K562 (cell line): ENCODE data around the gene CARD11. TPM values are rescaled to one million over a fixed set of nuclear protein-coding genes. Genes with fewer than 3 reads are reported as not detected.

Source experiments
- ARID2 ChIP-seq: fragments of 450-650 bp; IDR thresholded peaks from 2 replicates; pipeline ENCODE4 v1.6.1; 2017; ENCODE audit warnings: antibody characterized with exemption, mild to moderate bottlenecking
- CC2D1A ChIP-seq: fragments of 450-650 bp; IDR thresholded peaks from 2 replicates; pipeline ENCODE4 v1.6.1; 2017; ENCODE audit warnings: mild to moderate bottlenecking
- CLOCK ChIP-seq: fragments of 250-450 bp; sonication (Bioruptor Pico); IDR thresholded peaks from 2 replicates; pipeline ENCODE4 v1.4.0; 2020; ENCODE audit warnings: mild to moderate bottlenecking, moderate library complexity, borderline replicate concordance
- COPS2 ChIP-seq: fragments of 450-650 bp; conservative IDR thresholded peaks from 2 replicates; pipeline ENCODE4 v1.6.1; 2016; ENCODE audit warnings: mild to moderate bottlenecking, moderate library complexity
- DEAF1 ChIP-seq: fragments of 450-650 bp; formaldehyde crosslinking; IDR thresholded peaks from 2 replicates; pipeline ENCODE4 v1.4.0; 2020; ENCODE audit warnings: mild to moderate bottlenecking, moderate library complexity
- GTF2F1 ChIP-seq: IDR thresholded peaks from 2 replicates; pipeline ENCODE4 v1.6.1; 2011; ENCODE audit warnings: low read depth, low read length, improper control_type of control experiment
- HMBOX1 ChIP-seq: sonication (generic); IDR thresholded peaks from 2 replicates; pipeline ENCODE4 v1.6.1; 2016
- JUNB ChIP-seq: fragments of 450-650 bp; formaldehyde crosslinking; conservative IDR thresholded peaks from 2 replicates; pipeline ENCODE4 v1.4.0; 2020; ENCODE audit warnings: mild to moderate bottlenecking
- KLF16 ChIP-seq: IDR thresholded peaks from 2 replicates; pipeline ENCODE4 v1.6.1; 2016; ENCODE audit warnings: antibody characterized with exemption
- POU5F1 ChIP-seq: fragments of 150-350 bp; IDR thresholded peaks from 2 replicates; pipeline ENCODE4 v1.6.1; 2014; ENCODE audit warnings: borderline replicate concordance, low read length, low read depth, mild to moderate bottlenecking; ENCODE audit not compliant: partially characterized antibody
- RB1 ChIP-seq: fragments of 450-650 bp; IDR thresholded peaks from 2 replicates; pipeline ENCODE4 v1.6.1; 2017; ENCODE audit warnings: low read depth, mild to moderate bottlenecking
- RCOR1 ChIP-seq, 2 experiments: IDR thresholded peaks; 2 replicates each; pipeline ENCODE4 v1.6.1; 2012; ENCODE audit warnings: low read depth in 2 of 2, low read length in 2 of 2, borderline replicate concordance in 1 of 2, improper control_type of control experiment in 1 of 2
- SMC3 ChIP-seq: conservative IDR thresholded peaks from 2 replicates; pipeline ENCODE4 v1.6.1; 2011; ENCODE audit warnings: low read depth, low read length, improper control_type of control experiment; ENCODE audit not compliant: insufficient read depth
- ZBTB7A ChIP-seq: IDR thresholded peaks from 2 replicates; pipeline ENCODE4 v1.6.1; 2011; ENCODE audit warnings: low read depth, mild to moderate bottlenecking, low read length, moderate library complexity, borderline replicate concordance; ENCODE audit not compliant: control insufficient read depth
- ZNF24 ChIP-seq: fragments of 450-650 bp; IDR thresholded peaks from 2 replicates; pipeline ENCODE4 v1.6.1; 2016
- ZNF57 ChIP-seq: fragments of 450-650 bp; formaldehyde crosslinking; IDR thresholded peaks from 2 replicates; pipeline ENCODE4 v1.4.0; 2020; ENCODE audit warnings: mild to moderate bottlenecking, moderate library complexity
- ZNF740 ChIP-seq, 3 experiments: fragments of 200-800 bp in 1 of 3; sonication (Bioruptor generic) in 1 of 3; sonication (generic) in 1 of 3; formaldehyde crosslinking in 1 of 3; IDR thresholded peaks; 2 replicates each; pipeline versions ENCODE4 v1.6.1 to v1.8.0; 2016 to 2022; ENCODE audit warnings: mild to moderate bottlenecking in 2 of 3, missing compliant biosample characterization in 2 of 3, missing genetic modification characterization in 2 of 3, missing genetic modification reagents in 1 of 3
- polyA plus RNA-seq, 8 experiments: library from polyadenylated mRNA; depleted of rRNA in 4 of 8; stranded (reverse) in 5 of 8; unstranded in 3 of 8; fragments of >200 nt; fragmentation: Nextera tagmentation in 2 of 8; fragmentation: Illumina TruSeq in 1 of 8; extraction: Ambion mirVana in 2 of 8; extraction: Trizol in 1 of 8; gene quantifications; 2 replicates each; pipeline versions ENCODE4 v1.2.1 to v1.2.3, GENCODE V29; 2011 to 2014; ENCODE audit warnings: inconsistent platforms in 1 of 8, missing spikeins in 1 of 8
- total RNA-seq, 7 experiments: library from RNA; depleted of rRNA in 6 of 7; stranded (reverse); fragments of >200 nt in 6 of 7; fragmentation: Illumina TruSeq in 2 of 7; extraction: Trizol in 2 of 7; gene quantifications; 2 replicates each; pipeline versions ENCODE4 v1.2.1 to v1.2.3, GENCODE V29; 2011 to 2021; ENCODE audit warnings: low replicate concordance in 1 of 7

The CARD11 gene
- total and polyA plus RNA-seq, 9 of the 15 experiments (the other 6 are each of a cell fraction or from before 2014, with no cell fraction given) = 0.07 to 12.8 (median 5.7) TPM

GRCh38 chr7:2864999-2865670 is 178.5 kb downstream of the CARD11 start (continued):
- peak; percentile 42; the same call in 1 of the 2 replicates for TF ChIP-seq DEAF1 (CRISPR knock-in tag)
- peak in 1 of 2 experiments; percentile 4; a peak in 1 of 4 replicates for TF ChIP-seq RCOR1 (IDR thresholded peaks at IDR 0.05; ENCODE audit: borderline replicate concordance in 1 of 2, low read depth in 2 of 2, low read length in 2 of 2)
- TF ChIP-seq JUNB (CRISPR knock-in tag) = no peak
- TF ChIP-seq ARID2 = 0 out of 2 replicates have a peak, but pooled peaks have one; percentile 35
- TF ChIP-seq SMC3 = peak; percentile 85
- TF ChIP-seq POU5F1 = no peak
- TF ChIP-seq CLOCK (CRISPR knock-in tag) = no peak
- TF ChIP-seq ZNF24 = 0 out of 2 replicates have a peak, but pooled peaks have one; percentile 25
- TF ChIP-seq ZNF740 (CRISPR knock-in tag; IDR thresholded peaks at IDR 0.05) = no peak
- TF ChIP-seq ZNF740 (tag; IDR thresholded peaks at IDR 0.05) = no peak
- TF ChIP-seq KLF16 = 0 out of 2 replicates have a peak, but pooled peaks have one; percentile 4
- no peak for TF ChIP-seq GTF2F1
- TF ChIP-seq ZNF57 (CRISPR knock-in tag) = no peak
- 0 out of 2 replicates have a peak, but pooled peaks have one; percentile 53 for TF ChIP-seq CC2D1A
- TF ChIP-seq COPS2 = no peak
- no peak for TF ChIP-seq HMBOX1
- TF ChIP-seq ZBTB7A = peak; percentile 50; the same call in 1 of the 2 replicates
- TF ChIP-seq RB1 = peak; percentile 30; the same call in 1 of the 2 replicates
